ENCODE results near the gene CCDC122.

CCDC122 gene

DNA sequence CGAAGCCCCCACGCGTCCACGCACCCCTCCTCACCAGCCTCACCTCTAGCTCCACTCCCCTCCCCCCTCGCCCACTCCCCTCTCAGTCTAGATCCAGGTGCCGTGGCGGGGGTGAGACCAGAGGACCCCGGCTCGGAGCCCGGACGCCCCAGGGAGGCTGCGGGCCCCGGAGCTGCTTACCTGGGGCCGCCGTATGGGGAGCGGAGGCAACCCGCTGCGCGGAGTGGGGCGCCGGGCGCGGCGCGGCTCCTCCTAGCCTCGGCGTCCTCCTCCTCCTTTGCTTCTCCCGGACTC is 93.1 kb downstream of the CCDC122 start:
- Histone ChIP-seq H3K9me3 (ENCODE audit: low read length) (no peaks in the 10 kb centered on the region), H3K36me3 (ENCODE audit: insufficient read depth, low read length) (no peaks in the 10 kb centered on the region), H2AFZ (ENCODE audit: low read depth, low read length) (peak overlapping the region; percentile 92), H3K4me3 (ENCODE audit: low read length) (peak overlapping the region; percentile 81), H3K27me3 (ENCODE audit: insufficient read depth, low read length) (no peaks in the 10 kb centered on the region), H3K4me1 (ENCODE audit: insufficient read depth, low read length) (peaks cover 32% of the 10 kb centered on the region)

Data from neuron (in vitro differentiated cells).